SK-N-MC (cell line): Measurements from ENCODE around the gene POC5.

Experiments used
- DNase-seq: peaks from one replicate; pipeline ENCODE4 v3.0.0-alpha.2; 2011; ENCODE audit warnings: low read depth, low spot score
- H3K27ac ChIP-seq: fragments of 200-600 bp; sonication (generic); 2 replicates; pipeline ENCODE4 v1.5.1; 2016; ENCODE audit warnings: mixed run types
- H3K36me3 ChIP-seq: fragments of 200-600 bp; sonication (generic); 2 replicates; pipeline ENCODE4 v1.6.1; 2017; ENCODE audit warnings: antibody characterized with exemption, low read length, mixed read lengths; ENCODE audit not compliant: insufficient read depth
- H3K4me3 ChIP-seq: fragments of 200-600 bp; sonication (generic); 2 replicates; pipeline ENCODE4 v1.5.1; 2016
- H3K9ac ChIP-seq: fragments of 200-600 bp; sonication (generic); 2 replicates; pipeline ENCODE4 v1.8.0; 2017; ENCODE audit warnings: mixed run types, mixed read lengths; ENCODE audit not compliant: insufficient read length
- H3K9me3 ChIP-seq: fragments of 200-600 bp; sonication (generic); 2 replicates; pipeline ENCODE4 v1.6.1; 2017; ENCODE audit warnings: low read depth, mild to moderate bottlenecking, antibody characterized with exemption, low read length, moderate library complexity, mixed read lengths
- EZH2 ChIP-seq: fragments of 200-600 bp; sonication (generic); IDR thresholded peaks from one replicate; pipeline ENCODE4 v1.6.1; 2017; ENCODE audit warnings: antibody characterized with exemption
- FOXP2 ChIP-seq: optimal IDR thresholded peaks from 2 replicates; pipeline ENCODE3; 2011; ENCODE audit warnings: mild to moderate bottlenecking, moderate library complexity; ENCODE audit not compliant: insufficient read depth; ENCODE audit errors: extremely low read length, control extremely low read depth
- POLR2AphosphoS5 ChIP-seq: IDR thresholded peaks from 2 replicates; pipeline ENCODE4 v1.6.1; 2012; ENCODE audit warnings: mild to moderate bottlenecking, low read depth, low read length, borderline replicate concordance

Gene POC5

DNA sequence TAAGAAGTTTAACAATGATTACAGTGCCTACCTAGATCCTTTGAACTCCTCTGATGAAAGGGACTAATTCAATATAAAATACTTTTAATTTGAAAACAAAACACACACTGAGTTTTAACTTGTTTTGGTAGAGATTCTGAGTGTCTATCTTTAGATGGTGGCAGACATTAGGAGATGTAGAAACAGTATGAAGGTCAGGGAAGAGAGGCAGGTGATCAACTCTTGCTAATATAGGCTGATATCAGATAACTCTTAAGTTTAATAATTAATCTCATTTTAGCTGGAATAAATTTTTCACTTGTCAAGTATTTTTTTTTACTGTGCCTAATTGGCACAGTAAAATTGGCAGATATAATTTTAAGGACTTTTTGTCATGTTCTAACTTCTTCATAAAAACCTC is 30.8 kb downstream of the POC5 start:
- H3K4me3 ChIP-seq, result no peak overlapping the region
- DNase-seq, result no peak
- H3K9ac ChIP-seq, result no peak overlapping the region
- no peak for TF ChIP-seq EZH2
- no peaks in the 10 kb centered on the region for H3K9me3 ChIP-seq
- H3K27ac ChIP-seq, result no peak overlapping the region
- H3K36me3 ChIP-seq, result peaks cover 62% of the 10 kb centered on the region

DNA sequence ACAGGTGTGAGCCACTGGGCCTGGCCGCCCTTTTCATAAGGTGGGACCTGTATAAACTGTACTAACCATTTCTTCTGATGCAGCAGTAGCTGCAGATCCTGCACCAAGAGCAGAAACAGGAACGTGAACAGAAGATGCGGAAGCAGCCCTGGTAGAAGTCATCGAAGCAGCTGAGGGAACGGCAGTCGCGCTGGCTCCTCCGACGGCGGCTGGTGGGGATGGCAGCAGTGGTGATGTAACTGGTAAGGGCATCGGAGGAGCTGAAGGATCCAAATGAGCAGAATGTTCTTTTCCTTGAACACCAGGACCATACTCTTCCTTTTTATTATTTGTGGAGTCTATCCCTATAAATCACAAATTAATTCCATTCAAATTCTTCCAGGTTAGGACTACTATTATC is 32.1 kb downstream of the POC5 start:
- DNase-seq, result no peak
- Histone ChIP-seq H3K36me3 (peaks cover 55% of the 10 kb centered on the region), H3K27ac (no peak overlapping the region), H3K9ac (no peak overlapping the region), H3K9me3 (no peaks in the 10 kb centered on the region), H3K4me3 (no peak overlapping the region)
- no peak for TF ChIP-seq FOXP2

DNA sequence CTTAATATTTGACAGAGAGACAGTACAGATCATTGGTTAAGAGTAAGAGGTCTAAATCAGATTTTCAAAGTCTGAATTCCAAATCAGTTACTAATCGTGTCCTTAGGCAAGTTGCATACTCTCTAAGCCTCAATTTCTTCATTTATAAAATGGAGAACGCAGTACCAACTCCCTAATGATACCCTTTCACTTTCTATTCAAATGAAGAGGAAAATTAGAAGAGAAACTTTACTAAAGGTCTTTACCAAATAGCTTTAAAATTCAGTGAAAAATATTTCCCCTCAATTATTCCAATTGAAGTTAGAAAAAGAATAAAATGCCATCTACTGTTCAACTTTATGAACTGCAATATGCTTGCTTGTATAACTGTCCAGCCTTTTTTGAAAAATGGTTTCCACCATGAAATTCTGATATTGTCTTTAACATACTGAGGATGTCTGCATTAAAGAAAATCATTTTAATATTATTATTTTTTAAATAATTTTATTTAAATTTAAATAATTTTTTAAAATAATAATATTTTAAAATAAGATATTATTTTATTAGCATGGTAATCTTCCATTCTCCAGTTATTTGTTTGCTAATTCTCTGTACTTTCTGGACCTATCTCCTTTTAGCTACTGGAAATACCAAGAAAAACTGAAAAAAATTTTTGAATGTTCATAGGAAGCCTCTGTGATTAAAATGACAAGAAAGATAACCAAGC is 36.0 kb downstream of the POC5 start:
- TF ChIP-seq FOXP2, result no peak
- Histone ChIP-seq H3K36me3 (peaks cover 23% of the 10 kb centered on the region), H3K9ac (peak overlapping the region; percentile 50), H3K4me3 (peak overlapping the region; percentile 21; the same call in 1 of the 2 replicates), H3K9me3 (no peaks in the 10 kb centered on the region), H3K27ac (peak overlapping the region; percentile 71)
- peak; percentile 39 for DNase-seq

DNA sequence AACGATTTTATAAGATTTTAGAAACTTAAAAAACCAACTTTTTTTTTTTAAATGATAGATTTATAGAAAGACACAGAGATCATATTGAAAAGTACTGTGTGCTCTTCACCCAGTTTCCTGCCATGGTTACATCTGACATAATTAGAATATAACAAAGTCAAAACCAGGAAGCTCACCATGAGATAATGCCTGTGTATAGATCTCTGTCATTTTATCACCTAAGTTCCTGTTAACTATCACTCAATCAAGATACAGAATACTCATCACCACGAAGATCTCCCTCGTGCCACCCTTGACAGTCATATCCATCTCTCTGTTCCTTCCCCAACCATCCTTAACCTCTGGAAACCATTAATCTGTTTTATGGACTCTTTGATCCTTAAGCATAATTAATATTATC is 39.1 kb downstream of the POC5 start:
- Histone ChIP-seq H3K27ac (0 out of 2 replicates have a peak overlapping the region, but pooled peaks have one; percentile 4), H3K4me3 (no peak overlapping the region), H3K9ac (no peak overlapping the region), H3K36me3 (peaks cover 14% of the 10 kb centered on the region), H3K9me3 (no peaks in the 10 kb centered on the region)
- TF ChIP-seq FOXP2 (no peak), POLR2AphosphoS5 (no peak), EZH2 (no peak)
- DNase-seq, result no peak

DNA sequence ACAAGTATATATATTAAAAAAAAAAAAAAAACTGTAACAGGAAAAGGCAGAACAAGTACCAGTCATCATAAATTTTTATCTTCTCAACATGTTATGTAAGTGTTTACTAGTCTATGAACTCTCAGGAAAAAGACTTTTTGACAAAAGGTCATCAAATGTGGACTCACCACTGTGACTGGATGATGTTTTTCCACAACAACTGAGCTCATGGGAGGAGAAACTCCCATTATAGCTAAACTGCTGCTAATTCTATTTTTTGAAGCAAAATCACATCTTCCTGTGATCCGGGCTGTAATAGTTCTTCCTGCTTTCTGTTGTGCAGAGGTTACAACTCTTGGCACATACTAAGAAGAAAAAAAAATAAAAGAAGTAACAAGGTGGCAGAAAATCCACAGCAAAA is 39.6 kb downstream of the POC5 start:
- Histone ChIP-seq H3K9ac (no peak overlapping the region), H3K4me3 (no peak overlapping the region), H3K27ac (0 out of 2 replicates have a peak overlapping the region, but pooled peaks have one; percentile 4), H3K9me3 (no peaks in the 10 kb centered on the region), H3K36me3 (peaks cover 18% of the 10 kb centered on the region)
- DNase-seq, result no peak
- no peak for TF ChIP-seq FOXP2
- TF ChIP-seq POLR2AphosphoS5, result no peak
- TF ChIP-seq EZH2, result no peak

DNA sequence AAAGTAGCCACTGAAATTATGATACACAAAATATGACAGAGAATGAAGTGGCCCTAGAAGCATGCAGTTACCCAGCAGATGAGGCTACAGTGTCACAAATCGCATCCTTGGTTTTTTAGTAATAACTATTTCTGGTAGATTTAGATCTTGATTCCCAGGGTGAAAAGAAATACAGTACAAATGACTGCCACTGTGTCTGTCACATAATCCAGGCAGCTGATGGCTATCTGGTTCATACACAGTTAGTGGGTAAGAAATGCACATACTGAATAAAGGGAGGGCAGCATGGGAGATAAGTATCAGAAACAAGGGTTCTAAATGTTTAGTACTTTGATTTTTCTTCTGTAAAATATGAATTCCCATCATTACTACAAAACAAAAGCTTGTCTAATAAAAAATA is 41.5 kb downstream of the POC5 start:
- H3K9me3 ChIP-seq, result no peaks in the 10 kb centered on the region
- no peak for DNase-seq
- H3K36me3 ChIP-seq, result peaks cover 22% of the 10 kb centered on the region
- TF ChIP-seq POLR2AphosphoS5 (no peak), FOXP2 (no peak), EZH2 (no peak)
- no peak overlapping the region for H3K27ac ChIP-seq
- H3K9ac ChIP-seq, result no peak overlapping the region
- no peak overlapping the region for H3K4me3 ChIP-seq

DNA sequence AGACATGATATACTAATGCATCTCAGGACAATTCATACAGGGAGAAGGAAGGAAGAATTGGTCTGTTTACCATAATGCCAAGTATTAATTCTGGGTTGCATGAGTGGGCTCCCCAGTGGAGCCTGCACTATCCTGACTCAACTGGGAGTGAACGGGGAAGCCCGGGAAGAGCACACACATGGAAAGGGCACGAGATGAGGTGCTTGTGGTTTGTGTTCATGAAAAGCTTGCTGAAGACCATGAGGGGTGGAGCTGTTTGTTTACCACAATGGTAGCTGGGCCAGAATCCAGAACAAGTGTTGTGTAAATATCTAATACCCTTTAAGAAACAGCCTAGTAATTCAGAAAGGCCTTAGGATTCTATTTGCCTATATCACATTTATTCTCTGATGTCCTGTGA is 44.6 kb downstream of the POC5 start:
- DNase-seq, result no peak
- TF ChIP-seq EZH2, result no peak
- no peak for TF ChIP-seq POLR2AphosphoS5
- no peak for TF ChIP-seq FOXP2
- Histone ChIP-seq H3K36me3 (peaks cover 22% of the 10 kb centered on the region), H3K9ac (no peak overlapping the region), H3K9me3 (no peaks in the 10 kb centered on the region), H3K27ac (no peak overlapping the region), H3K4me3 (no peak overlapping the region)

DNA sequence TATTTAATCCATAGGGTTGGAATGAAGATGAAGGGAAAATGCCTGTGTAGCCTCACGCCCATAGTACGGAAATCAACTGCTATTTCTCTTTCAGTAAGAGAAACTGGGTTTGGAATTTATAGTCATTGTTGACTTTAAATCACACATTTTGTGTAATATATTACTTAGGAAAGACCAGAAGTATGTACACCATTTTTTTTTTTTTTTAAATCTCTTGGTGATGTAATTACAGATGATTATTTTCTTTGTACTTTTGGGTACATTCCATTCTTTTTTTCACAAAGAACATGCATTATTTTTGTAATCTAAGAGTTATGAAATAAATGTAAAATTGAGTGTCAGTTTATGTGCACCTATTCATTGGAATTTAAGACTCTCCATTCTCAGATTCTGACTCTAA is 45.7 kb downstream of the POC5 start:
- H3K4me3 ChIP-seq, result no peak overlapping the region
- DNase-seq, result no peak
- no peak overlapping the region for H3K27ac ChIP-seq
- no peak overlapping the region for H3K9ac ChIP-seq
- H3K9me3 ChIP-seq, result no peaks in the 10 kb centered on the region
- TF ChIP-seq EZH2 (no peak), POLR2AphosphoS5 (no peak), FOXP2 (no peak)
- peaks cover 18% of the 10 kb centered on the region for H3K36me3 ChIP-seq

DNA sequence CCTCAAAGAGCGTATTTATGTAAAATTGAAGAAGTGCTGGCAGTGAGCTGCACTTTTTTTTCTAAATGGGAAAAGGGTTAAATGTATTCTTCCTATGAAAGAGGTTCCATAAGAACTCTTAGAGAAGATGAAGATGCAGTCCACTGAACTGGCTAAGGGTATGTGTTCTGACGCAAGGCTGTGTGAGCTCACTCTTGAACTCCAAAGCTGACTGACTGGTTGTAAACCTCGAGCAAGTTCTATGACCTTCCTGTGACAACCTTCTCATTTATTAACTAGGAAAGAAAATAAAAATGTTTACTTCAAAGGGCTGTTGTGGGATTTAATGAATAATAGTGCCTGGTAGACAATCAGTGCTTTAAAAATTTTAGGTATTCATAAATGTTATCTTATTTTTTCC is 46.7 kb downstream of the POC5 start:
- Histone ChIP-seq H3K9ac (no peak overlapping the region), H3K27ac (no peak overlapping the region)
- no peak for DNase-seq

More for the DNA sequence above, 46.7 kb downstream of the POC5 start:
- Histone ChIP-seq H3K36me3 (peaks cover 18% of the 10 kb centered on the region), H3K4me3 (no peak overlapping the region), H3K9me3 (no peaks in the 10 kb centered on the region)
- TF ChIP-seq EZH2, result no peak
- TF ChIP-seq FOXP2, result no peak
- no peak for TF ChIP-seq POLR2AphosphoS5
